Measurements from ENCODE around the gene BTD. TPM values are rescaled to one million over a fixed set of nuclear protein-coding genes. Genes with fewer than 3 reads are reported as not detected.

The BTD gene
- total RNA-seq, 1 donor from 2014 or later: 16.2 TPM

- H3K4me3 Mint-ChIP-seq (ENCODE audit: unreplicated experiment): no peak overlapping the region
- Histone ChIP-seq H3K4me2 (ENCODE audit: low read length) (no peak overlapping the region), H3K9me3 (ENCODE audit: insufficient read depth, low read depth, low read length) (no peaks in the 10 kb centered on the region), H4K20me1 (ENCODE audit: insufficient read depth, low read length) (no peaks in the 10 kb centered on the region), H2AFZ (ENCODE audit: low read depth, low read length) (no peak overlapping the region), H3K27me3 (ENCODE audit: insufficient read depth, low read length) (no peaks in the 10 kb centered on the region), H3K27ac (ENCODE audit: low read depth, low read length) (no peak overlapping the region), H3K4me1 (ENCODE audit: insufficient read depth, low read length) (no peaks in the 10 kb centered on the region), H3K4me3 (ENCODE audit: insufficient read depth, low read depth, low read length) (no peak overlapping the region), H3K9ac (ENCODE audit: low read length) (no peak overlapping the region), H3K36me3 (ENCODE audit: insufficient read depth, low read length) (peaks cover 48% of the 10 kb centered on the region), H3K79me2 (ENCODE audit: insufficient read depth, low read length) (no peaks in the 10 kb centered on the region)
- H3K4me1 Mint-ChIP-seq (ENCODE audit: low read depth, unreplicated experiment): no peaks in the 10 kb centered on the region
- FAIRE-seq: no peak
- H3K9me3 Mint-ChIP-seq (ENCODE audit: unreplicated experiment): no peaks in the 10 kb centered on the region
- no peak overlapping the region for H3K27ac Mint-ChIP-seq (ENCODE audit: unreplicated experiment)
- TF ChIP-seq EZH2 (IDR thresholded peaks at IDR 0.05; ENCODE audit: insufficient read depth, low read length) (no peak), CTCF (IDR thresholded peaks at IDR 0.05; ENCODE audit: insufficient read depth, low read depth, low read length) (no peak)
- H3K36me3 Mint-ChIP-seq (ENCODE audit: low read depth, unreplicated experiment): peaks cover 15% of the 10 kb centered on the region
- no peak for DNase-seq (ENCODE audit: low read depth)
- H3K27me3 Mint-ChIP-seq (ENCODE audit: low read depth, unreplicated experiment): no peaks in the 10 kb centered on the region
Observed at GRCh38 chr3:15681668-15682067, 80.1 kb downstream of the BTD start.

GRCh38 chr3:15682561-15683185 is 81.1 kb downstream of the BTD start:
- peaks cover 15% of the 10 kb centered on the region for H3K36me3 Mint-ChIP-seq (ENCODE audit: low read depth, unreplicated experiment)
- no peaks in the 10 kb centered on the region for H3K4me1 Mint-ChIP-seq (ENCODE audit: low read depth, unreplicated experiment)
- H3K9me3 Mint-ChIP-seq (ENCODE audit: unreplicated experiment): no peaks in the 10 kb centered on the region
- no peak overlapping the region for H3K4me3 Mint-ChIP-seq (ENCODE audit: unreplicated experiment)
- H3K27ac Mint-ChIP-seq (ENCODE audit: unreplicated experiment): no peak overlapping the region
- Histone ChIP-seq H2AFZ (ENCODE audit: low read depth, low read length) (no peak overlapping the region), H3K9ac (ENCODE audit: low read length) (no peak overlapping the region), H3K4me1 (ENCODE audit: insufficient read depth, low read length) (no peaks in the 10 kb centered on the region), H3K79me2 (ENCODE audit: insufficient read depth, low read length) (no peaks in the 10 kb centered on the region), H3K27ac (ENCODE audit: low read depth, low read length) (no peak overlapping the region), H3K4me3 (ENCODE audit: insufficient read depth, low read depth, low read length) (no peak overlapping the region), H3K9me3 (ENCODE audit: insufficient read depth, low read depth, low read length) (no peaks in the 10 kb centered on the region), H3K27me3 (ENCODE audit: insufficient read depth, low read length) (no peaks in the 10 kb centered on the region), H3K4me2 (ENCODE audit: low read length) (no peak overlapping the region), H4K20me1 (ENCODE audit: insufficient read depth, low read length) (no peaks in the 10 kb centered on the region), H3K36me3 (ENCODE audit: insufficient read depth, low read length) (peaks cover 41% of the 10 kb centered on the region)
- no peak for FAIRE-seq
- TF ChIP-seq EZH2 (IDR thresholded peaks at IDR 0.05; ENCODE audit: insufficient read depth, low read length) (no peak), CTCF (IDR thresholded peaks at IDR 0.05; ENCODE audit: insufficient read depth, low read depth, low read length) (no peak)
- H3K27me3 Mint-ChIP-seq (ENCODE audit: low read depth, unreplicated experiment): no peaks in the 10 kb centered on the region
- DNase-seq (ENCODE audit: low read depth): no peak

GRCh38 chr3:15683253-15683652 is 81.7 kb downstream of the BTD start:
- no peaks in the 10 kb centered on the region for H3K4me1 ChIP-seq (ENCODE audit: insufficient read depth, low read length)
- H3K9me3 ChIP-seq (ENCODE audit: insufficient read depth, low read depth, low read length): no peaks in the 10 kb centered on the region
- H3K36me3 Mint-ChIP-seq (ENCODE audit: low read depth, unreplicated experiment): peaks cover 15% of the 10 kb centered on the region
- H3K36me3 ChIP-seq (ENCODE audit: insufficient read depth, low read length): peaks cover 37% of the 10 kb centered on the region
- H3K27me3 Mint-ChIP-seq (ENCODE audit: low read depth, unreplicated experiment): no peaks in the 10 kb centered on the region
- no peaks in the 10 kb centered on the region for H3K27me3 ChIP-seq (ENCODE audit: insufficient read depth, low read length)
- H3K27ac ChIP-seq (ENCODE audit: low read depth, low read length): no peak overlapping the region
- no peaks in the 10 kb centered on the region for H3K79me2 ChIP-seq (ENCODE audit: insufficient read depth, low read length)
- no peak overlapping the region for H3K27ac Mint-ChIP-seq (ENCODE audit: unreplicated experiment)
- no peak overlapping the region for H3K4me3 ChIP-seq (ENCODE audit: insufficient read depth, low read depth, low read length)
- TF ChIP-seq EZH2 (IDR thresholded peaks at IDR 0.05; ENCODE audit: insufficient read depth, low read length): no peak
- no peak for TF ChIP-seq CTCF (IDR thresholded peaks at IDR 0.05; ENCODE audit: insufficient read depth, low read depth, low read length)
- FAIRE-seq (no peak), DNase-seq (ENCODE audit: low read depth) (no peak)
- H3K4me1 Mint-ChIP-seq (ENCODE audit: low read depth, unreplicated experiment): no peaks in the 10 kb centered on the region
- H3K4me2 ChIP-seq (ENCODE audit: low read length): no peak overlapping the region
- H3K4me3 Mint-ChIP-seq (ENCODE audit: unreplicated experiment): no peak overlapping the region
- no peaks in the 10 kb centered on the region for H3K9me3 Mint-ChIP-seq (ENCODE audit: unreplicated experiment)
- H2AFZ ChIP-seq (ENCODE audit: low read depth, low read length): no peak overlapping the region
- no peak overlapping the region for H3K9ac ChIP-seq (ENCODE audit: low read length)
- H4K20me1 ChIP-seq (ENCODE audit: insufficient read depth, low read length): no peaks in the 10 kb centered on the region

Measured in astrocyte (in vitro differentiated cells and primary cell).